Raji (cell line): ENCODE data around the gene STYK1.

ENCODE experiments used
- POLR2A ChIP-seq: IDR thresholded peaks from 2 replicates; pipeline ENCODE4 v1.6.1; 2011; ENCODE audit warnings: low read depth, low read length, control low read depth; ENCODE audit not compliant: insufficient read depth

Gene STYK1

GRCh38 chr12:10705655-10706054, 31.8 kb upstream of the STYK1 start:
- TF ChIP-seq POLR2A = no peak

- no peak for TF ChIP-seq POLR2A
These were observed 28.0 kb upstream of the STYK1 start for GRCh38 chr12:10701843-10702242.

- no peak for TF ChIP-seq POLR2A
These were observed 27.4 kb upstream of the STYK1 start for GRCh38 chr12:10701131-10701681.

- no peak for TF ChIP-seq POLR2A
These were observed 26.7 kb upstream of the STYK1 start for GRCh38 chr12:10700581-10700980.

- TF ChIP-seq POLR2A = no peak
These were observed 24.0 kb upstream of the STYK1 start for GRCh38 chr12:10697862-10698261.

- no peak for TF ChIP-seq POLR2A
These were observed 23.3 kb upstream of the STYK1 start for GRCh38 chr12:10697156-10697555.

GRCh38 chr12:10690906-10691305, 17.1 kb upstream of the STYK1 start:
- TF ChIP-seq POLR2A = no peak

- TF ChIP-seq POLR2A = no peak
These were observed 15.3 kb upstream of the STYK1 start for GRCh38 chr12:10689146-10689545.

- no peak for TF ChIP-seq POLR2A
These were observed 14.2 kb upstream of the STYK1 start for GRCh38 chr12:10688042-10688441.

GRCh38 chr12:10672231-10672868, 1.5 kb downstream of the STYK1 start:
- TF ChIP-seq POLR2A = no peak

- TF ChIP-seq POLR2A = no peak
These were observed 4.3 kb downstream of the STYK1 start for GRCh38 chr12:10669533-10669932.

- no peak for TF ChIP-seq POLR2A
These were observed 5.3 kb downstream of the STYK1 start for GRCh38 chr12:10668526-10668925.

- no peak for TF ChIP-seq POLR2A
These were observed 6.3 kb downstream of the STYK1 start for GRCh38 chr12:10667581-10667980.

GRCh38 chr12:10664499-10664898, 9.4 kb downstream of the STYK1 start:
- no peak for TF ChIP-seq POLR2A

- TF ChIP-seq POLR2A = no peak
These were observed 10.0 kb downstream of the STYK1 start for GRCh38 chr12:10663869-10664268.

GRCh38 chr12:10661338-10661737, 12.5 kb downstream of the STYK1 start:
- TF ChIP-seq POLR2A = no peak

GRCh38 chr12:10654003-10654402, 19.8 kb downstream of the STYK1 start:
- TF ChIP-seq POLR2A = no peak

- no peak for TF ChIP-seq POLR2A
These were observed 21.7 kb downstream of the STYK1 start for GRCh38 chr12:10652192-10652591.

GRCh38 chr12:10645910-10646309, 27.9 kb downstream of the STYK1 start:
- no peak for TF ChIP-seq POLR2A
